GM12892 (cell line): ENCODE data around the gene PPP2R2D.

ENCODE experiments used
- DNase-seq: peaks from one replicate; pipeline ENCODE4 v3.0.0; 2011; ENCODE audit not compliant: insufficient read length
- FAIRE-seq: peaks from 2 replicates; lab custom pipeline; 2011; peaks lifted over from hg19 to GRCh38; lab: Jason Lieb, UNC
- POLR2A ChIP-seq: IDR thresholded peaks from 2 replicates; pipeline ENCODE4 v1.6.1; 2011; ENCODE audit warnings: low read depth, low read length, control low read depth
- POLR2AphosphoS5 ChIP-seq: IDR thresholded peaks from 2 replicates; pipeline ENCODE4 v1.6.1; 2011; ENCODE audit warnings: low read depth, low read length, control low read depth
- TAF1 ChIP-seq: IDR thresholded peaks from 2 replicates; pipeline ENCODE4 v1.6.1; 2011; ENCODE audit warnings: low read depth, mild to moderate bottlenecking, control low read depth, low read length, borderline replicate concordance

PPP2R2D gene

GRCh38 chr10:131972474-131973071, 71.8 kb downstream of the PPP2R2D start:
- DNase-seq (no peak), FAIRE-seq (no peak)
- no peak for TF ChIP-seq TAF1
- no peak for TF ChIP-seq POLR2A
- TF ChIP-seq POLR2AphosphoS5 = no peak

- no peak for TF ChIP-seq POLR2AphosphoS5
- TF ChIP-seq TAF1 = no peak
- TF ChIP-seq POLR2A = no peak
- FAIRE-seq (no peak), DNase-seq (no peak)
These were observed 72.5 kb downstream of the PPP2R2D start for GRCh38 chr10:131973160-131973951.

GRCh38 chr10:131974034-131974817, 73.4 kb downstream of the PPP2R2D start:
- TF ChIP-seq POLR2A = no peak
- no peak for TF ChIP-seq TAF1
- no peak for TF ChIP-seq POLR2AphosphoS5
- FAIRE-seq = no peak

DNA sequence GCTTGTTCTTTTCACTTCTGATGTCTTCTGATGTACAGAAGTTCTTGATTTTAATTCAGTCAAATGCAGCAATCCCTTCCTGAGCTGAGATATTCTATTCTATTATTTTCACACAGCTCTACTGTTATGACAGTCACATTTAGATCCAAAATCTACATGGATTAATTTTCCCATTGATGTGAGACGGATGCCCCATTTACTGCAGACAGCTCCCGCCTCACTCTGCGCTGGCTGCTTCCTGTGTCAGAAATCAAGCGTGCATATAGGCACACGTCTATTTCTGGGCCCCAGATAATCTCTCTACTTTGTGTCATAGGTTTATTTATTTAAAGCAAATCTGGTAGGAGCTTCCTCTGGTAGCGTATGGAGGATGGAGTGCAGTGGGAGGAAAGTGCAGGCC, 74.2 kb downstream of the PPP2R2D start:
- DNase-seq (no peak), FAIRE-seq (no peak)
- TF ChIP-seq POLR2AphosphoS5 = no peak

More at GRCh38 chr10:131974034-131974817, 73.4 kb downstream of the PPP2R2D start:
- DNase-seq = no peak

DNA sequence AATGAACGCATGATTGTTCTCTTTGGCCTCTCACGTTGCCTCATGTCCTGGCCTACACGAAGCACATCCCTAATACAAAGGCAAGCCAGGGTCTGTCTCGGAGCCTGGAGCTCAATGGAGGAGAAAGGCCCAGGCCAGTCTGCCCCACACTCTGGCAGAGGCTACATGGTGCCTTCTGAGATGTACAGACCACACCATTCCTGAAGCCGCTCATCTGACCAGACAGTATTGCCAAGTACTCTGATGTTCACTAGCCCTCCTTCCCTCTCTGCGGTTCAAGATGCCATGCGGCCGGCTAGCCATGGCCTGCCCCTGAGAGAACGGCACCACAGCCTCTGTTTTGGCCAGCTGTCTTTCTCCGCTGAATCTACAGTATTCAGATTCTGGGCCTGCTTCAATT, 75.0 kb downstream of the PPP2R2D start:
- DNase-seq (no peak), FAIRE-seq (no peak)
- no peak for TF ChIP-seq TAF1
- TF ChIP-seq POLR2A = no peak
- no peak for TF ChIP-seq POLR2AphosphoS5

- TF ChIP-seq POLR2AphosphoS5 = no peak
- no peak for TF ChIP-seq POLR2A
- TF ChIP-seq TAF1 = no peak
- no peak for DNase-seq
- no peak for FAIRE-seq
These were observed 76.7 kb downstream of the PPP2R2D start for GRCh38 chr10:131977323-131978096.

DNA sequence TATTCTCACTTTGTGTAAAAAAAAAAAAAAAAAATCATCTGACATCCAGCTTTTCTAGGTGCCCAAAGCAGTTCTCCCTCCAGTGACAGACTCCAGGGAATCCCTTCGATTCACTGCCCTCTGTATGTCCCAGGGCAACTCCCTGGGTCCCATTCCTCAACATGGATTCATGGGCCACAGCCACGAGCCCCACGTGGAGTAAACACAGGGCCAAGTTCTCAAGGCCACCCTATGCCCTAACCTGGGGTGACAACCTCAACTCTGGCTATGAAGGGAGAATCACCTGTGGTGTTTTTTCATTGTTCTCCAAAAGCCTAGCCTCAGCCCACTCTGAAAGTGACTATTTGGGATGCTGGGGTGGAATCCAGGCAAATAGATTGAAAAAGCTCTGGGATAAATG, 77.6 kb downstream of the PPP2R2D start:
- TF ChIP-seq POLR2A = no peak
- no peak for TF ChIP-seq TAF1
- TF ChIP-seq POLR2AphosphoS5 = no peak
- DNase-seq (no peak), FAIRE-seq (no peak)

DNA sequence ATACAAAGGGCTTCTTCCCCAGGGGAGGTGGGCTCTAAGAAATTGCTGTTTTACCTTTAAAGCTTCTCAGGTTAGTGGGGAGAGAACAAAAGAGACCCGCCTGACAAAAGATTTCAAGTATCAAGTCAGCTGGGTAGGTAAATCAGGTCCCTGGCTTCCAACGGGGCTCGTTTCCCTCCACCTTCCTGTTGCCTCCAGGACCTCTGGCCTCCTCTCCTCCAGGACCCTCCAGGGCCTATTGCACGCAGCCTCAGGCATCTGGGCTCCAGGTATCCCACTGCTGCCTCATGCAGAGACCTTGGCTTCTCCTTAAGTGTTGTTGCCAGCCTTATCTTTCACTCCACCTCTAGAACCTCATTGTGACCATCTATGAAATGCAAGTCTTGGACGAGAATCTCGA, 78.0 kb downstream of the PPP2R2D start:
- DNase-seq = no peak
- TF ChIP-seq POLR2AphosphoS5 = no peak
- TF ChIP-seq TAF1 = no peak
- no peak for TF ChIP-seq POLR2A
- FAIRE-seq = no peak

GRCh38 chr10:131979336-131979735, 78.5 kb downstream of the PPP2R2D start:
- TF ChIP-seq TAF1 (no peak), POLR2AphosphoS5 (no peak)
- FAIRE-seq (no peak), DNase-seq (no peak)

DNA sequence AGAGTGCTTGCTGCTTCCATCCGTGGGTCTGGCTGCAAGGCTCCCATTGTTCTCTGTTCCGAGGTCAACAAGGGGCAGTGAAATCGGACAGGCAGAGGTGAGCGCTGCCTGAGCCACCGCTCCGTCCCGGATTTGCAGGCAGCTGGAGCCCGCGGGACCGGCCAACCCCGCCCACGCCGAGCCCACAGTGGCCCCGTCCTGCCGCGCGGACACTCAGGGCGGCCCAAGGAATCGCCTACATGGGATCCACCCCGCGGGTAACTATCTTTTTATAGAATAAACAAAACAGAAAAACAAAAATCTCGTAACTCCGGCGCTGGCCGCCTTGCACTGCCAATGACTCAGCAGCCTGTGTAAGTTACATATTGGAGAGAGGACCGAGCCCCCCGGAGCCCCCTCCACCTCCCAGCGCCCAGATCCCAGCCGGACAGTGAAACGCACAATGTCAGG, 79.0 kb downstream of the PPP2R2D start:
- TF ChIP-seq TAF1 (no peak), POLR2A (no peak), POLR2AphosphoS5 (no peak)
- DNase-seq (no peak), FAIRE-seq (no peak)

- TF ChIP-seq POLR2AphosphoS5 (no peak), TAF1 (no peak), POLR2A (no peak)
- DNase-seq (no peak), FAIRE-seq (no peak)
These were observed 79.5 kb downstream of the PPP2R2D start for GRCh38 chr10:131980321-131980720.

- TF ChIP-seq POLR2A (no peak), POLR2AphosphoS5 (no peak), TAF1 (no peak)
- no peak for FAIRE-seq
- DNase-seq = no peak
These were observed 80.1 kb downstream of the PPP2R2D start for GRCh38 chr10:131980761-131981428.
